Body of pancreas (tissue), 4 donors: ENCODE results near the gene ETHE1. TPM values are rescaled to one million over a fixed set of nuclear protein-coding genes. Genes with fewer than 3 reads are reported as not detected.

ENCODE experiments used
- ATAC-seq: fragments of 150-250 bp; one replicate; pipeline ENCODE4 v1.9.1; 2016
- DNase-seq, 4 donors: peaks; one replicate each; pipeline ENCODE4 v3.0.0-alpha.2; 2019
- H3K27ac ChIP-seq, 4 donors: fragments of 200-600 bp; sonication (generic); 1 replicate in 3 of 4; 2 replicates in 1 of 4; pipeline versions ENCODE4 v1.5.1 to v1.6.1; 2016 to 2019; ENCODE audit warnings: mild to moderate bottlenecking in 1 of 4, mixed read lengths in 1 of 4, moderate library complexity in 1 of 4
- H3K27me3 ChIP-seq, 2 donors: fragments of 200-600 bp; sonication (generic); one replicate each; pipeline ENCODE4 v1.6.0; 2016; ENCODE audit warnings: mild to moderate bottlenecking in 1 of 2
- H3K36me3 ChIP-seq, 2 donors: fragments of 200-600 bp; sonication (generic); replicated peaks in 1 of 2; 2 replicates each; pipeline ENCODE4 v1.5.1; 2016; ENCODE audit warnings: low read depth in 2 of 2; ENCODE audit not compliant: insufficient read depth in 1 of 2
- H3K4me1 ChIP-seq: fragments of 200-600 bp; sonication (generic); one replicate; pipeline ENCODE4 v1.6.0; 2016
- H3K4me3 ChIP-seq, 2 donors: fragments of 200-600 bp; sonication (generic); 1 replicate in 1 of 2; 2 replicates in 1 of 2; pipeline ENCODE4 v1.5.1; 2016 to 2019
- H3K9me3 ChIP-seq, 3 donors: fragments of 200-600 bp; sonication (generic); 1 replicate in 2 of 3; 2 replicates in 1 of 3; pipeline ENCODE4 v1.5.1; 2016
- CTCF ChIP-seq, 7 experiments: fragments of 450-650 bp in 4 of 7; fragments of 200-600 bp in 3 of 7; sonication (generic) in 3 of 7; IDR thresholded peaks; one replicate each; pipeline ENCODE4 v1.5.1; 2016 to 2019; ENCODE audit warnings: antibody characterized with exemption in 7 of 7
- POLR2A ChIP-seq, 3 donors: fragments of 450-650 bp; IDR thresholded peaks; one replicate each; pipeline ENCODE4 v1.6.1; 2016; ENCODE audit warnings: antibody characterized with exemption in 3 of 3, mild to moderate bottlenecking in 2 of 3
- WGBS, 2 donors: methylation state at CpG; one replicate each; pipeline ENCODE4 v1.1.5; 2017; 5-methylcytosine and 5-hydroxymethylcytosine counted together
- intact Hi-C: fragments of 100-400 bp; cut with DNase I; formaldehyde crosslinking; loops from one replicate; pipeline ENCODE4 v1.15.1; 2023
- total RNA-seq, 2 donors: library from RNA; depleted of rRNA; stranded (reverse); fragments of >200 nt; gene quantifications; one replicate each; pipeline ENCODE4 v1.1.0, GENCODE V29; 2016

Gene ETHE1, protein sequence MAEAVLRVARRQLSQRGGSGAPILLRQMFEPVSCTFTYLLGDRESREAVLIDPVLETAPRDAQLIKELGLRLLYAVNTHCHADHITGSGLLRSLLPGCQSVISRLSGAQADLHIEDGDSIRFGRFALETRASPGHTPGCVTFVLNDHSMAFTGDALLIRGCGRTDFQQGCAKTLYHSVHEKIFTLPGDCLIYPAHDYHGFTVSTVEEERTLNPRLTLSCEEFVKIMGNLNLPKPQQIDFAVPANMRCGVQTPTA
- total RNA-seq, result 10 to 100 TPM; 21.1 to 29.8 TPM

DNA sequence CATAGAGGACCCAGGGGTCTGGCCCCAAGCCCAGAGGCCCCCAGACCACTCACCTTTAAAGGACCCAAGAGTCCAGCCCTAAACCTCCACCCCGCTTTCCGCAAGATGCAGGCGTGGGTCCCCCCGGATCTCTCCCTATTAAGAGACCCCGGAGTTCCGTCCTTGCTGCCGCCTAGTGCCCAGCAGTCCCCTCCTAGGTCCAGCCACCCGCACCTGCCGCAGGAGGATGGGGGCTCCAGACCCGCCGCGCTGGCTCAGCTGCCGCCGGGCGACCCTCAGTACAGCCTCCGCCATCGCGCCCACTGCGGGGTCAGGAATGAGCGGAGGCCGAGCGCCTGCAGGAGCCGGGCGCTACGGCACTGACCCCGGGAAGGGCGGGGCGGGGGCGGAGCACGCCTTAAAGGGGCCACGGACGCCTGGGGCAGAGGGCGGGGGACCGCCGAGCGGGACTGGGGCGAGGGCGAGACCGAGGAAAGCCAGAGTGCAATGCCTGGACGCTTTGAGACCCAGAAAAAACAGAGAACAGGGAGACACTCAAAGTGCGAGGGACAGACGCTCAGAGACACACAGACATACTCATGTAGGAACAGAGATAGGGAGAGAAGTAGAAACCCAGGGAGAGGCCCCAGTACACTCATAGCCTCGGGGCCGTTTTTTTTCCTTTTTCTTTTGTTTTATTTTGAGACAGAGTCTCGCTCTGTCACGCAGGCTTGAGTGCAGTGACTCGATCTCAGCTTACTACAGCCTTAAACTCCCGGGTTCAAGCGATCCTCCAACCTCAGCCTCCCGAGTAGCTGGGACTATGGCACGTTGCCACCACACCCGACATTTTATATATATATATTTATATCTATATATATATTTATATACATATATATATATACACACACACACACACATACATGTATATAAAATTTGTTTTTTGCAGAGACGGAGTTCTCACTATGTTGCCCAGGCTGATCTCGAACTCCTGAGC is at the start of gene ETHE1:
TSS of gene ETHE1 (minus strand) at position 318 of the 976 bp plus-strand sequence. CDS start at position 294, 24 bp downstream.
- intact Hi-C loops, result no loop called here
- ATAC-seq (peak; percentile 87), DNase-seq (peak; percentile 79 to 88 (median 83))

DNA sequence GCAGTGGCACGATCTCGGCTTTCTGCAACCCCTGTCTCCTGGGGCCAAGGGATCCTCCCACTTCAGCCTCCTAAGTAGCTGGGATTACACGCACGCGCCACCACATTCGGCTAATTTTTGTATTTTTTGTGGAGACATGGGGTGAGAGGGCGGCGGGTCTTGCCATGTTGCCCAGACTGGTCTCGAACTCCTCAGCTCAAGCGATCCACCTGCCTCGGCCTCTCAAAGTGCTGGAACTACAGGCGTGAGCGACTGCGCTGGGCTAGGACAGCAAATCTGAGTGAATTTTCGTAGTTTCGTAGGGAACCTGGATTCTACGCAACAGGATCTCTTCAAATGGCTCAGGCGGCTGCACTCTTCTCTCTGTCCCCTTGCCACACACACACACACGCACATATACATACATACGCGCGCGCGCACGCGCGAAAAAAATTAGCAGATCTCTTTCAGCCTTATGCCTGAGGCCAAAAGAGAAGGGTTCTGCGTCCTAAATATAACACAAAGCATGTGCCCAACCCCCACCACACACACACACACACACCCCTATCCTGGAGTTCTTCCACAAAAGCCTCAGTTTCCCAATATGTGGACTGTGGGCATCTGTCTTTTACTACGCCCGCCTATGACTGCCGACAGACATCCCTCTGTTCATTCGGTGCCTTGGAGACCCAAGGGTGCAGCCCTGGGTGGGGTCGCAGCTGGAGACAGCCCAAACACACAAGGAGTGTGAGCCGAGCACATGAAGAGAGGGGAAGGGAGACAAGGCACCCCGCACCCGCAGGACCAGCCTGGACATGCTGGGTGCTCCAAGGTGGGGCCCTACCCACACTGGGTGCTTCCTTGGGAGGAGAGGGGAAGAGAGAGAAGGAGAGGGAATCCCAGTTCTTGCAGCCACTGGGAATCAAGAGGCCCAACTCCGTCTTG is 49.2 kb upstream of the ETHE1 start:
- 59 to 69% methylated on average over 37 of the region's 37 CpGs for WGBS, 2 donors
- no peaks in the 10 kb centered on the region for H3K36me3 ChIP-seq
- H3K9me3 ChIP-seq, result no peaks in the 10 kb centered on the region
- H3K4me3 ChIP-seq, result no peak overlapping the region
- no peak for DNase-seq
- intact Hi-C loops, result no loop called here
- peaks cover 12% of the 10 kb centered on the region for H3K4me1 ChIP-seq
- no peaks in the 10 kb centered on the region for H3K27me3 ChIP-seq
- no peak for TF ChIP-seq POLR2A (IDR thresholded peaks at IDR 0.05)
- TF ChIP-seq CTCF (IDR thresholded peaks at IDR 0.05), result no peak
- no peak for ATAC-seq
- H3K27ac ChIP-seq, result peak overlapping the region in 3 of 4 donors; percentile 66 to 84 (median 76)

More for the DNA sequence above, at the start of gene ETHE1:
- Histone ChIP-seq H3K27me3 (no peaks in the 10 kb centered on the region), H3K4me1 (peaks cover 24% of the 10 kb centered on the region), H3K36me3 (no peaks in the 10 kb centered on the region), H3K9me3 (no peaks in the 10 kb centered on the region), H3K4me3 (peak within 1 kb of the TSS; percentile 77 to 95), H3K27ac (peak within 1 kb of the TSS; percentile 61 to 83 (median 72))
- WGBS, 2 donors, result 3 to 11% methylated on average over 21 to 54 of the region's 54 CpGs
- TF ChIP-seq POLR2A (IDR thresholded peaks at IDR 0.05), result peak; percentile 65 to 82 (median 79)
- TF ChIP-seq CTCF (IDR thresholded peaks at IDR 0.05), result peak in 1 of 7 experiments; percentile 10

- H3K27me3 ChIP-seq, result no peaks in the 10 kb centered on the region
- no peaks in the 10 kb centered on the region for H3K9me3 ChIP-seq
- TF ChIP-seq POLR2A (IDR thresholded peaks at IDR 0.05) (peak in 2 of 3 donors; percentile 67 to 68), CTCF (IDR thresholded peaks at IDR 0.05) (peak in 1 of 7 experiments; percentile 4)
- no peaks in the 10 kb centered on the region for H3K36me3 ChIP-seq
- peak within 1 kb of the TSS in 3 of 4 donors; percentile 66 to 91 (median 84) for H3K27ac ChIP-seq
- DNase-seq (peak; percentile 98 to 99 (median 98)), ATAC-seq (peak; percentile 100)
- peak within 1 kb of the TSS; percentile 30 to 66 for H3K4me3 ChIP-seq
- intact Hi-C loops, result no loop called here
- H3K4me1 ChIP-seq, result peaks cover 12% of the 10 kb centered on the region
- WGBS, 2 donors, result 0% methylated on average over 16 to 51 of the region's 51 CpGs
Measured at GRCh38 chr19:43575156-43575950, 48.4 kb upstream of the ETHE1 start, which contains the start of the genes PINLYP and XRCC1. PINLYP (plus strand) TSS chr19:43575801; CDS start chr19:43577192, 1,391 bp downstream. XRCC1 (minus strand) TSS chr19:43575527; CDS start chr19:43575458, 69 bp downstream.
